ENCODE measurements around the gene GLS. TPM values are rescaled to one million over a fixed set of nuclear protein-coding genes. Genes with fewer than 3 reads are reported as not detected.
"Not testable (repeated sequence)": the region's sequence is repeated elsewhere in the genome, so short reads cannot be mapped to it uniquely, and the experiment has no call there.

The GLS gene
- total RNA-seq = 165 TPM

DNA sequence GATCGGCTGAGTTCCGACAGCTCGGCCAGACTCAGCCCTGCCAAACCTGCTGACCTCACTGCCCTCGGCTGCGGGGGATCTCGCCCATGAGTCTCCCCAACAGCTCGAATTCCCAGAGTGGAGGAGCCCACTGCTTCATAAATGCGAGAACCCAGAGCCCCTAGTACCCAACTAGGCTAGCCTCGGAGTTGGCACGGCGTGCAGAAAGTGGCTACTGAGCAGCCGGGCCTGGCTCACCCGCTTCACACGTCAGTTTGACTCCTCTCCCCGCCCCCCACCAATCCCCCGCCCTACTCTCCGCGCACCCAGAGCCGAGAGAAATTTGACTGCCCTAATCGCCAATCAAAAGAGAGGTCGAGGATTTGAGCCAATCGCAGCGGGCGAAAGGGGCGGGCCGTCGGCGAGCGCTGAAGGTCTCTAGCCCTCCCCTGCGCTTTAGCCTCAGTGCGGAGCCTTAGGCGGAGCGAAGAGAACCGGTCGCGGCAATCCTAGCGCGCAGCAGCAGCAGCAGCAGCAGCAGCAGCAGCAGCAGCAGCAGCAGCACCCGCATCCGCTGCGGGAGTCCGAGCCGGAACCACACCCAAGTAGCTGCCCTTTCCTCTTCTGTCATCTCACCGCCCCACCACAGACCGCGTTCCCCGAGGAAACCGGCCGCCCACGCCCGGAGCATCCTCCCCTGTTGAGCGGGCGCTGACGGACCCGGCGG lies at the start of gene GLS:
Gene GLS, plus strand, starts transcription at position 444 of the 706 bp plus-strand sequence. CDS start 264 bp downstream, outside the sequence.
- intact Hi-C loops (cut with DNase I) = no loop called here
- ATAC-seq = peak; percentile 99
- peak; percentile 98 for DNase-seq (ENCODE audit: low spot score)

DNA sequence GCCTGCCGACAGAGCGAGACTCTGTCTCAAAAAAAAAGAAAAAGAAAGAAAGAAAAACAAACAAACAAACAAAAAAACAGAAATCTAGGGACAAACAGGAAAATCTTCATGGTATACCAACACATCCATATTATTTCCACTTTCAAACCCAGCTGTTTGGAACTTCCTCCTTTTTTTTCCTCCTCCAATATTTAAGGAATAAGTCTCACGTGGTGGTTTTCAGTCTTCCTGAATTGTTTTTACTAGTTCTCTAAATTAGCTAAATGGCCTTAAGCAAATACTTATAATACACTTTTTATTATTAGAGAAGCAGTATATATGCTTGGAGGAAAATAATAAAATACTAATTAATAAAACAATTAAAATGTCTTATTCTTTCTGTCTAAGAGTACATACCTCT lies 48.7 kb upstream of the GLS start:
- no peak for ATAC-seq
- intact Hi-C loops (cut with DNase I) = no loop called here
- DNase-seq (ENCODE audit: low spot score) = no peak

DNA sequence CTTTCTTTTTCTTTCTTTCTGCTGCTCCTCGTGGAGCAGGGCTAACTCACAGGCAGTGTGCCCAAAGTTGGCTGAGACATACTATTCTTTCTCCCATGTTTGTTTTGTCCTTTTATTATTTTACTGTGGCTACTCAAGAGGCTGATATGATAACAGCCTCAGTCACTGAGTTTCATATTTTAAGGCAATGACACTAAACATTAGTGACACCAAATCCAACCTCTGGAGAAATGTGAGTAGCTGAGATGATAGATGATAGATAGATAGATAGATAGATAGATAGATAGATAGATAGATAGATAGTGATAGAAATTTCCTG lies 45.8 kb upstream of the GLS start:
- no peak for DNase-seq (ENCODE audit: low spot score)
- no peak for ATAC-seq
- intact Hi-C loops (cut with DNase I) = no loop called here

DNA sequence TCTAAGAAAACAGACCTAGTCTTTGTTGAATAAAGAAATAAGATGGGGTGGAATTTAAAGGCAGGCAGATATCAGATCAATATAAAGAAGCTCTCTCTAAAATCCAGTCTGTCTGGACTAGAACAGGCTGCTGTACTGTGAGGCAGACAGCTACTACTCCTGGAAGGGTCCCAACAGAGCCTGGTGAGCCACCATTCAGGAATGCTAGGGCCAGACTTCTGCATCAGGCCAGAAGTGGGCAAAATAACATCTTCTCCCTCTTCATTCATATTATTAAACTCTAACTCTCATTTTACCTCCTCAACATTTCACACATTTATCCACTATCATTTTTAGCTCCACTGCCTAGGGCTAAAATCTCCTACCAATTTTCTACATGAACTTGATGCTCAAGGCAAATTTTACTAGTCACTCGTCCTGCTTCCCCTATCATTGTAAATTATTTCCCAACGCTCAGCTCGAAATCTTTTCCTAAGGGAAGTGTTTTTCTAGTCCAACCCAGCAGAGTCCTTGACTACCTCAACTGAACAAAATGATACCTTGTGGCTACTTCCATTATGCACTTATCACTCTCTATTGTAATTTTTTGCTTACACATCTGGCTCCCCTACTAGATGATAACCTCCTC lies 45.2 kb upstream of the GLS start:
- DNase-seq (ENCODE audit: low spot score) (no peak), ATAC-seq (peak; percentile 81)
- intact Hi-C loops (cut with DNase I) = no loop called here

DNA sequence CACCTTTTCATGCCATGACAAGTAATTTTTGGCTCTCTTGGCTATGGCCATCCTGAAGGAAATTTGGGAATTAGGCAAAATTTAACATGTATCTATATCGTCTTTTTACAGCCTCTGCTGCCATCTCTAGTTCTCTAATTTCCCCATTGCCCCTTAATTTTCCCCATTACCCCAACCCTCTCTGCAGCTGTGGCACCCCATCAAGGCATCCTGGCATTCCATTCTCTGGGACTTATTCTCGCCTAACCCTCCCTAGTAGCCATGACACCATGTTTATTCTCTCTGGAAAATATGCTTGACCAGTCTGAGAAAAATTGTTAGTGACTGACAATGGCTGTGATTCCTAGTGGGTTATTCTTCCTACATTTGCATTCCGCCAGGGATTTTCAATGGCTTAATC lies 43.9 kb upstream of the GLS start:
- intact Hi-C loops (cut with DNase I) = no loop called here
- ATAC-seq (no peak), DNase-seq (ENCODE audit: low spot score) (no peak)

DNA sequence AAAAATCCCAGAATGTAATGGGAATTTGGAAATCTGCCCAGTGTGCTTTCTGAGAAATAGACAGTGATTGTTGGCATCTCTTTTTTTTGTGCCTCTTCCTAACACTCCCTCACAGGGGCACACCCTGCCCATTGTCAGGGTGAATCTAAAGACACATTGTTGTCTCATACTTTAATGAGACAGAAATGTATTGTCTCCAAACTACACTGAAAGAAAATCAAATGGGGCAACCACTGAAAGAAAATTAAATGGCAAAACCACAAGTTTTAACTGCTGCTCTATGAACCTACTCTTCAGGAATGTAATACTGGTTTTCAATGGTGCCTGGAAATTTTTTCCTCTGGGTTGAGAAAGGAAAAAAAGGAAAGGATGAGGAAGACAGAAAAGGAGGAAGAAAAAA lies 43.2 kb upstream of the GLS start:
- DNase-seq (ENCODE audit: low spot score) = no peak
- intact Hi-C loops (cut with DNase I) = no loop called here
- ATAC-seq = no peak

DNA sequence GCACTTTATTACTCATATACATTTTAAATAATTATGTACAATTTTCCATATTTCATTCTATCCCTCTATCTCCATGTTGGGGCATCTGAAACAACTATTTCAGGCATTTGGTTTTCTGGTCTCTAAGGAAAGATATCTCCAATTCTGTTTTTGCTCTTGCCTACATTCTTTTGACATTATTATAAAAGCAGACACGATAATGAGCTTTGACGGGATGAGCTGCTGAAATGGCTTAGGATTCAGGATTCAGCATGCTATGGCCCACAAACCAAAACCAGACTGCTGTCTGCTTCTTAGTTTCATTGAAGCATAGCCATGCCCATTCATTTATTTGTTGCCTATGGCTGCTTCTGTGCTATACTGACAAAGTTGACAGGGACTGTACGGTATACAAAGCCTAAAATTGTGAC lies 42.7 kb upstream of the GLS start:
- no peak for ATAC-seq

DNA sequence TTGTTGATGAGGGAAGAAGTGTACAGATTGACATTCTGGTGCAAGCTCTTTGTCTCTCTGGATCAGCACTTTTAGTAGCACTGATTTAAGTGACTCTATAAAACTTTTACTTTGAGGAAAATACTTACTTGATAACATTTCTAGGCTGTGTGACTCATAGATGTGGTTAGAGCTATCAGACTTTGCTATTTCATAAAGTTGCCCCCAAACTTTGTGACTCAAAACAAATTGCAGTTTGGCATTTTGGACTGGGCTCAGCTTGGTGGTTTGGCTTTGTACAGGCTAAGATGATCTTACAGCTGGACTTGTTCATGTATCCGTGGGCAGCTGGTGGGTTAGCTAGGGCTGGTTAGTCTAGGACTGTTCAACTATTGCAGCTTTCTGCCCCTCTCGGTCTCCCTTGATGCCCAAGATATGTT lies 42.1 kb upstream of the GLS start:
- intact Hi-C loops (cut with DNase I) = no loop called here
- no peak for ATAC-seq
- DNase-seq (ENCODE audit: low spot score) = no peak

More for the DNA sequence above, 42.7 kb upstream of the GLS start:
- intact Hi-C loops (cut with DNase I) = no loop called here
- DNase-seq (ENCODE audit: low spot score) = no peak

DNA sequence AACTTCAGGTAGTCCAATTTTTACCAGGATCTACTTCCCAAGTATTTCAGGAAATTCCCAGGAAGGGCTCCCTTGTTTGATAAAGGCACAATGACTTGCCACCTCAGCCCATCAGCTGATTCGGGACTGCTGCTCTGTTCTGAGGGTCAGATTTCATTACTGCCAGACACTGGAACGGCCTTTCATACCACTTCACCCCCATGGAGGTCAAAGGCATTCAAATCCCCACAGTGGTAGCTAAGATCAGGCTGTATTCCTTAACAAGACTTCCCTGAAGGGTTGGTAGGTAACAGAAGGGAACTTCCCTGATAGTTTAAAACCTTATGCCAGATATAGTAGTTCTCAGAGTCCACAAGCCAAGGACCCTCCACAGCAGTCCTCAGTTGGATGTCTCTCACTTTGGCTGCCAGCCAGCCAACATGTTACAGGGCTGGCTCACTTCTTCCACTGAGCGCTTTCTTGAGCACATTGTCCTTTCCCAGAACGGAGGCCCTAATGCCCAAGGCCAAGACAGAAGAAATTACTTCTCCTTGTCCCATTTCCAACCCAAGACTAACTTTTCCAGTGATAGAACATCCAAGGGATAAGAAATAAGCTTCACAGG lies 40.0 kb upstream of the GLS start:
- DNase-seq (ENCODE audit: low spot score) (no peak), ATAC-seq (no peak)
- intact Hi-C loops (cut with DNase I) = no loop called here

DNA sequence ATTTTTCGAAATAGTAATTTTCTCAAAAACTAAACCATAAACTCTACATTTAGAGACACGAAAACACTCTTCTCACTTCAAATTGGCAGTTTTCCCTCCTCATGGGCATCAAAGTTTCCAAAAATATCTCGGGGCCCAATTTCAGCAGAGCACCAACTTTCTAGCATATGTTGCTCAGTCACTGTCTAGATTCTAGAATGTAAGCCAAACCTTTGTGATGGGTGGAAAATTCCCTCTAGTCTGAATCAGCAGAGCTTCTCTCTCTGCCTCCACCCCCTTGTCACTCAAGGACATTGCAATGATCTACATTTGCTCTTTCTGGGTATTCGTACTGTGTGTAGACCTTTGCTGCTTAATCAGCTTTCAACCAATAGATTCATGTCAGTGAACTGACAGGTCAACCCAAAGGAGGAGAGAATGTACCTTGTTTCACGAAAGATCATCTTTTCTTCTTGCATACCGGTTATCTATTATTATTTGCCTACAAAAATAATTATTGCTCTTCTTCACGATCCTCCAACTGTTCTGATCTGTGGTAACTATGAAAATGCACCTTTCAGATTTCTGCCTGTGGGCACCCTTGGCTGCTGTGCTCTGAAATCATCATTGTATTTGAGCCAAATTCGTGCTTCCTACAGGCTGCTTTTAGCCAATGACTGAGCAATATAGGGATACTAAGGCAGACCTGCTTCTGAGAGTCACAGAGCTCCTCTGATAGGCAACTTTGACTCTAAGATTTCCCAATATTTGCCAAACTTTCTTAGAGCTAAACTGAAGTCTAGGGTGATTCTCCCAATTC lies 38.7 kb upstream of the GLS start:
- DNase-seq (ENCODE audit: low spot score) (no peak), ATAC-seq (no peak)
- intact Hi-C loops (cut with DNase I) = no loop called here

DNA sequence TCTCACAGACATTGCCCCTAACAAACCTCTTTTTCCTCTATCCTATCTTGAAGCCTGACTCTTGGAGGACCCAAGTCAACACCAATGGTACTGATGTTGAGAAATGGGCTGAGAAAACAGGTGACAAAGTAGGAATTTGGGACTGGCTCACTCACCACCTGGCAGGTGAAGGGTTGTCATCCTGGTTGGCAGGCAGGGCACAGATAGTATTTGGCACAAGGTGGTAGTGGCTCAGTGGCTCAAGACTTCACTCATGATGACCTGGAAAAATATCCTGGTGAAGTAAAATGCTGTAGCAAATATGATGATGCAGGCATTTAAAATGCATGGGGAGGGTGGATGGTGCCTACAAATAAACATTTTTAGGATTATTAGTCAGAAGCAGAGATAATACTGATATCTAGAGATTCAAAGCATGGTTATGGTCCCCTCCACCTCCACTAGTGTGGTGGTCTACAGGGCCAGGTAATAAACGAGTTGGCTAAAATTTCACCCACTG lies 38.0 kb upstream of the GLS start:
- intact Hi-C loops (cut with DNase I) = no loop called here
- DNase-seq (ENCODE audit: low spot score) (no peak), ATAC-seq (no peak)

DNA sequence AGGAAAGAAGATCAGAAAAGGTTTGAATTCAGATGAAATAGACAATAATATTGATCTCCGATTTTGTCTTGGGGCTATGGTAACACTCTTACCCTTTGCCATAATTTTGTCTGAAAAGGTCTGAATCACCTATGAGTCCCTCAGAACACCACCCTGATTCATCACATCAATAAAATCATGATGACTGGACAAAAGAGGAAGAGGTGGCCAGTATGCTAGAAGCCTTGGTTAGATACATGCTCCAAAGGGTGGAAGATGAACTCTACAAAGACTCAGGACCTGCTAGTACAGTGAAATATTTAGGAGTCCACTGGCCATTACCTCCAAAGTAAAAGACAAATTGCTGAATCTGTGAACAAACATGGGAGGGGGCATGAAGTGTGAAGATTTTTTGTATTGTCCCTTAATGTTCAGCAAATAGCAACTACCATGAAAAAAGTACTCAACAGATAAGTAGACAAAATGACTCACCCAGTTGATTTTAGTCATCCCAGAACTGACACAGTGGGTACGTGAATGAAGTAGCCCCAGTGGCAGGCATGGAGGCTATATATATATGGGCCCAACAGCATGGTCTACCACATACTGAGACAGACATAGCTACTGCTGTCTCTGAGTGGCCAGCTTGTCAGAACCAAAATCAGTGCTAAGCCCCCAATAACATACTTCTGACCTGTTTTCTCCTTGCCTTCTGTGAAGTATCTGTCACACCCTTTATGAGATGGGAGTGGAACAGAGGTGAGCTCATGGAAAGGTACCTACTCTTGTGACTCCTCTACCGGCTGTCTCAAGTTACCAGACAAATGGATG lies 36.5 kb upstream of the GLS start:
- intact Hi-C loops (cut with DNase I) = no loop called here
- ATAC-seq = no peak
- DNase-seq (ENCODE audit: low spot score) = no peak

DNA sequence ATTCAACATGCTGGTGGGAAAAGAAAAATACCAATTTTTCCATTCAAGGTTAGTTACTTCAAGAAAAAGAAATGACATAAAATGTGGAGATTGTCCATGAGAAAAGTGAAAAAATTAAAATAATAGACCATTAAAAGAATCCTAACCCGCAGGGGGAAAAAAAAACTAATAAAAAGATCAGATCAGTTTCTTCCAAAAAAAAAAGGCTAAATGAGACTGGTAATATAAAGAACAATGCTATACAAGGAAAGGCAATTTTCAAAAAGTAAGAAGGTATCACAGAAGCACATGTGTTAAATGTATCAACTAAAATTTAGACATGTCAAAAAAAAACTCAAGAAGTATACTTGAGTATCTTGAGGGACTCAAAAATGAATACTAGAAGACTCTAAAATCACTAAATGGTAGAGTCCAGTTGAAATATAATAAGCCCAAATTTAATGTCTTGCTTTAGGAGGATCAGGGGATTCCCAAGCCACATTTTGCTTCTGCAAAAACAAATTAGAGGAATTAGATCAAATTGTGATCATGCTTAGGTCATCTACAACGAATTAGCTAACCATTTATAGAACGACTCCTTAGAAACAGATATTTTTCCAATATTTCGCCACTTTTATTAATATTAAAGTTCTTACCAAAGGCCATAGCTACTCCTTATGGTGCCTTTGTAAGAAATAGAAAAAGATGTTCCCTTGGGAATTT lies 35.8 kb upstream of the GLS start:
- no peak for DNase-seq (ENCODE audit: low spot score)
- intact Hi-C loops (cut with DNase I) = no loop called here
- no peak for ATAC-seq

DNA sequence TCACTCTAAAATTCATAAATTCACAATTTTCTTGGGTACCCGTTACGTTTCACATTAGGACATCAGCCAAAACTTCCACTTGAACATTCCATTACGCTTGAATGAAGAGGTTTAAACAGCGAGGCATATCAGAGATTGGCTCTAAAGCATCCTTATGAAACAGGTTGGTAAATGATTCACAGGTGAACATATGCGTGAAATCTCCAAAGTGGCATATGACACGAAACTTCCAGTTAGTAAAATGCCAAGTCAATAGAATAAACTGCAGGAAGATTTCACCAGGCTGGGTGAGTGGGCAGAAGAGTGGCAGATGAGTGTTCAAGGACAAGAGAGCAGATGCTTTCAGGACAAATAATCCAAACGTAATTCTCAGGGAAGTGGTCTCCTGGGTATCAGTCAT lies 33.9 kb upstream of the GLS start:
- DNase-seq (ENCODE audit: low spot score) (no peak), ATAC-seq (no peak)
- intact Hi-C loops (cut with DNase I) = no loop called here

DNA sequence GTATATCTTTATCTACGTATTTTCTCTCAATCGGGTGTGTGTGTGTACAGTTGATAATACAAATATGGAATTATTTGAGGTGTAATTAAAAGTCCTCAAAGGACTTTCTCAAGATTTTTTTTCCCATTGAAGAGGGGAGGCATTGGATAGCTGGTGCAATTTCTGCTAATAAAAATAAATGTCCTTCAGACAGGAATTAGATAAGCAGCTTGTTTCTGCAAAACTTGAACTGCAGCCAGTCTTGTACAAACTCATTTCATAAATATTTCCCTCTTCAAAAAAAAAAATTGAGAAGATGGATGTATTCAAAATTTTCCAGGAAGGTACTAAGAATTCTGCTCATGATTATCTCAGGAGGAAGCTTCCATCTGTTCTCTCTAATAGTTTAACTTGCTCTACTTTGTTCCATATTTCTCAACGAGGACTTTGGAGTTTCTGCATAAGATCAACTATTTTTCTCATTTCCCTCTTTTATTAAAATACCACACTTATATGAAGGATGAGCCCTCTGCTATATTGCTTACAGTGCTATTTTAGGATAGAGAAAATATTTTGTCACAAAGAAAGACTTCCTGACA lies 33.0 kb upstream of the GLS start:
- intact Hi-C loops (cut with DNase I) = no loop called here
- no peak for DNase-seq (ENCODE audit: low spot score)
- no peak for ATAC-seq

DNA sequence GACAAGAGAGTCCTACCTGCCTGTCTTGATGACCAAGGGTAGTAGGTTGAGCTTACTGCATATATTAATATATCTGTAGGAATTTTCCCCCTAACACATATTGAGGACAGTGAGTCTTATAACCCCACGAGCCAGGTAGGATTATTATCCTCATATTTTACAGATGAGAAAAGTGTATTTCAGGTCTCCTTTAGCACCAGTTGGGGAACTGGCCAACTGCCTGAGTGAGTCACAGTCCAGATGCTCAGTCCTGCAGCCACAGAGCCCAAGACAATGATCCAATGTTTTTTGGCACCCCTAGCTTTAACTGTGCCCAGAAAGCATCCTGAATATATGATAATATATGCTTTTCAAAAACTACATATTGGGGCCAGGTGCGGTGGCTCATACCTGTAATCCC lies 30.8 kb upstream of the GLS start:
- intact Hi-C loops (cut with DNase I) = no loop called here
- no peak for ATAC-seq
- DNase-seq (ENCODE audit: low spot score) = no peak

DNA sequence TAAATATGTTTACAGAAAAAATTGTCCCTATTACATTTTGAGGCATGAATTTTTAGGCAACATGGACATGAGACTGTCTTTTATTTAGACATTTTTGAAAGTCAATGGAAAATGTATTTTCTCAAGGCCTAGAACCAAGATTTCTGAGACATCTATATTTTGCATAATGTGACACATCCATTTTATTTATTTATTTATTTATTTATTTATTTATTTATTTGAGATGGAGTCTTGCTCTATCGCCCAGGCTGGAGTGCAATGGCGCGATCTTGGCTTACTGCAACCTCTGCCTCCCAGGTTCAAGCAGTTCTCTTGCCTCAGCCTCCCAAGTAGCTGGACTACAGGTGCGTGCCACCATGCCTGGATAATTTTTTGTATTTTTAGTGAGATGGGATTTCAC lies 27.6 kb upstream of the GLS start:
- intact Hi-C loops (cut with DNase I); ATAC-seq; DNase-seq (ENCODE audit: low spot score): not testable (repeated sequence)

Measured in sciatic nerve (tissue), 2 donors.